SU-DHL-6 (cell line): ENCODE results near the gene ZFP37.

Source experiments
- CTCF ChIP-seq: fragments of 200-600 bp; sonication (generic); IDR thresholded peaks from one replicate; pipeline ENCODE4 v1.5.1; 2017; ENCODE audit warnings: antibody characterized with exemption, mild to moderate bottlenecking, low read length, moderate library complexity; ENCODE audit not compliant: insufficient read depth, poor library complexity, severe bottlenecking
- EZH2phosphoT487 ChIP-seq: fragments of 200-600 bp; sonication (generic), shearing (Covaris generic); conservative IDR thresholded peaks from 2 replicates; pipeline ENCODE4 v1.6.1; 2018; ENCODE audit warnings: mild to moderate bottlenecking, antibody characterized with exemption, low read length, moderate library complexity, mixed read lengths

DNA sequence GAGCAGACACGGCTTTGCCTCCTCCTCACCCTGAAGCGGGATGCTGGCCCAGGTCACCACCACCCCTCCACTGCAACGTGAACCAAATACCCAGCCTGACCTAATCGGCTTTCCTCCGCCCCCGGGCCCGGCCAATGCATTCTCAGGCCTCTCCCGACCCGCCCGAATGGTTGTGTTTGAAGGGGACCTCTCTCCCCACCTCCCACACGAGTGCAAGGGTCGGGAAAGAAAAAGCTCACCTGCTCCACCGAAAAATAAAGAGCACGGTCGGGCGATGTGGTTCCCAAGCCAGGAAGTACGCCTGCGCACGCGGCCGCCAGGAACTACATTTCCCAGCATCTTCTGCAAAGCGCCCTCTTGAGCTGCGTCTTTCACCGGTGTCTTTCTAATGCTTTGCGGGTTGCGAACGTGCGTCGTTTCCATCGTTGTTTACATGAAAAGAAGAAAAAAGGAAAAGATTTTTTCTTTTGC lies 44.6 kb downstream of the ZFP37 start, which contains the start of gene ZNF883:
- TF ChIP-seq CTCF (no peak), EZH2phosphoT487 (no peak)
